C1 segment of cervical spinal cord (tissue), 14 donors: ENCODE data around the gene EXOC4.
"Not testable (repeated sequence)": the region's sequence is repeated elsewhere in the genome, so short reads cannot be mapped to it uniquely, and the experiment has no call there.

Experiments used
- DNase-seq, 14 donors: peaks; one replicate each; lab custom pipeline; 2025; lab: John Stamatoyannopoulos, UW

The EXOC4 gene

GRCh38 chr7:133252858-133253518 lies at the start of gene EXOC4:
Gene EXOC4, plus strand, starts transcription at chr7:133253078.
- peak; percentile 40 to 97 (median 90) for DNase-seq

GRCh38 chr7:133203490-133203889 lies 49.4 kb upstream of the EXOC4 start:
- no peak for DNase-seq

DNA sequence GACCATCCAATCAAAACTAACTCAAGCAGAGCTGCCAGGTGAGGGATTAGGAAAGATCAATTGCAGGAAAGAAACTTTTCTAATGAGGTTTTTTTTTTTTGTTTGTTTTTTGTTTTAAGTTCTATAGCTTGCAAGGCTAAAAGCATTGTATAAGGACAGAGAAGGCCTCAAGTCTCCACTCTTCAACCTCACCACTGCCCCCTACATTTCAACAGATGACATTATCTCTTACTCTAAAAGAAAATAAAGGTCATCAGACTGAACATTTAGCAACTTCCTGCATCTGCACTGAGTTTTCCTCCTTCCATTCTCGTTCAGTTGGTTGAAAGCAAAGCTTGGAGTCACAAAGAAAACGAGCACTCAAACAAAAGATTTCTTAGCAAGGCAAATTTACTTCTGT lies 45.2 kb upstream of the EXOC4 start:
- no peak for DNase-seq

GRCh38 chr7:133210817-133211216 lies 42.1 kb upstream of the EXOC4 start:
- not testable (repeated sequence) for DNase-seq

DNA sequence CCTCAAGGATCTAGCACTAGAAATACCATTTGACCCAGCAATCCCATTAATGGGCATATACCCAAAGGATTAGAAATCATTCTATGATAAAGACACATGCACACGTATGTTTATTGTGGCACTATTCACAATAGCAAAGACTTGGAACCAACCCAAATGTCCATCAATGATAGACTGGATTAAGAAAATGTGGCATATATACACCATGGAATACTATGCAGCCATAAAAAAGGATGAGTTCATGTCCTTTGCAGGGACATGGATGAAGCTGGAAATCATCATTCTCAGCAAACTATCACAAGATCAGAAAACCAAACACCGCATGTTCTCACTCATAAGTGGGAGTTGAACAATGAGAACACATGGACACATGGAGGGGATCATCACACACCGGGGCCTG lies 39.1 kb upstream of the EXOC4 start:
- DNase-seq, result not testable (repeated sequence)

- no peak for DNase-seq
Observed at GRCh38 chr7:133217773-133218172, 35.1 kb upstream of the EXOC4 start.

- DNase-seq, result peak in 7 of 14 donors; percentile 0 to 40 (median 3)
Observed at GRCh38 chr7:133230591-133231194, 22.2 kb upstream of the EXOC4 start.

DNA sequence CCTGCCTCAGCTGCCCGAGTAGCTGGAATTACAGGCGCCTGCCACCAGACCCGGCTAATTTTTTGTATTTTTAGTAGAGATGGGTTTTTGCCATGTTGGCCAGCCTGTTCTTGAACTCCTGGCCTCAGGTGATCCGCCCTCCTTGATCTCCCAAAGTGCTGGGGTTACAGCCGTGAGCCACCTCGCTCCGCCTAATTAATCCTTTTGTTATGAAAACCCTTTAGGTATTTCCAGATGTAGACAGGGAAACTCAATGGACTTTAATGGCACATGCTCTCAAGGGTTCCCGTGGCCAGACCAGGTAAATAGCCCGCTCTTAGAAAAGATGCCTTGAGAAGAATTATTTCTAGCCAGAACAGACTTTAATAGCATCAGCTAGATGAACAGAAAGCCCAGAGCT lies 19.7 kb upstream of the EXOC4 start:
- no peak for DNase-seq

DNA sequence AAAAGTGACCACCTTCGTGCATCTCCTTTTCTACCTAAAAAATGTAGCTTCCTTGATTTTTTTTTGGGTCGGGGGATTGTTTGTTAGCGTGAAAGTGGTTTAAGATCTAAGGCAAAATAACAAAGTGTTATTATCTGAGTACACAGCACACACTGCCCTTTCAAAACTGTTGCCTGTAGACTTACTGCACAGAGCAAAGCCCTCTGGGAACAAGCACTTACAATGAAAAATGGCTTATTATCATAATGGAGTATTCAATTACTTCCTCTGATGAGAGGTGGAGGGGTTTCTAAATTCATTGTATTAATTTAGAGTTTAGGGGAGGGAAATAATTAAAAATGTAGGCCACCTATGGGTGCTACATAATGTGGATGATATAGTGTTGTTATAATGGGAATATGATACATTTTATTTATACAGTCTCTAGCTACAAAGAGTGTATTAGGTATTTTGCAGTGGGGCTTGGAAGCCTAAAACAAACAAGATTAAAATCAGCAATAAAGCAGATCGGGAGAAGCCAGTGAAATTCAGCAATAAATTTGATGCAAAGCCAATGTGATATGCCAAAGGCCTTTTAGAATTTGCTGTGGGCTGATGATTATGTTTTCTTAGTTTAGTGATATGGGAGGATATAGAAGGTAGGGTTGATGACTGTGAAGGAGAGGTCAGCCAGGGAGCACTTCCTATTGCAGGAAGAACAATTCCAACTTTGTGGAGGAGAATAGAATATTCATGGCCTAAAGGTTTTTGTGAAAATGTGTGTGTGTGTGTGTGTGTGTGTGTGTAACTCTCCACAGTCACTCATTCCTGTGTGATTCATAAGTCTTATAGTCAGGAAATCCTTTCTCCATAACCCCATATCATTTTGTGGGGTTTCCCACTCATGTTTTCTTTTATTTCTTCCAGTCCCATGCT lies 17.7 kb upstream of the EXOC4 start:
- no peak for DNase-seq

DNA sequence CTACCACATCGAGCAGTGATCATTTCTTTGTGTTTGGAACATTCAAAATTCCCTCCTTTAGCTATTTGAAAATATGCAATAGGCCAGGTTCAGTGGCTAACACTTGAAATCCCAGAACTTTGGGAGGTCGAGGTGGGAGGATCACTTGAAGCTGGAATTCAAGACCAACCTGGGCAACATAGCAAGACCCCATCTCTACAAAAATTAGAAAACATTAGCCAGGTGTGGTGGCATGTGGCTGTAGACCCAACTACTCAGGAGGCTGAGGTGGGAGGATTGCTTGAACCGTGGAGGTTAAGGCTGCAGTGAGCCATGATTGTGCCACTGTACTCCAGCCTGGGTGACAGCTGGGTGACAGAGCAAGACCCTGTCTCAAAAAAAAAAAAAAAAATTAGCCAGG lies 15.3 kb upstream of the EXOC4 start:
- DNase-seq, result no peak

DNA sequence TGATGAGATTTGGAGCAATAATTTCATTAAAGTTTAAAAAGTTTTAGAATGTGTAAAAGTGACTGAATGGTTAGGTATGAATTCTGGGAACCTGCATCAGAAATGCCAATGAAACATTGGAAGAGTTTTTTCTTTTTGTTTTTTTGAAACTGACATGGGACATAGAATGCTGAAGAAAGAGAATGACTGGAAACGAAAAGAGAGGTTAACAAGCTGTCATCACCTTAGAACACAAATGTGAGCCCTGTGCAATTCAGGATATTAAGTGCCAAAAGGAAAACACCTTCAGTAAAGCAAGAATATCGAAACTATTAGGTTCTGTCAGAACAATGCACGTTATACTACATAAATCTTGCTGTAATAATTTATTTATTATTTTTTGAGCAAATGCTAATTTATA lies 12.6 kb upstream of the EXOC4 start:
- DNase-seq, result no peak

- DNase-seq, result no peak
Observed at GRCh38 chr7:133246558-133246957, 6.3 kb upstream of the EXOC4 start.

DNA sequence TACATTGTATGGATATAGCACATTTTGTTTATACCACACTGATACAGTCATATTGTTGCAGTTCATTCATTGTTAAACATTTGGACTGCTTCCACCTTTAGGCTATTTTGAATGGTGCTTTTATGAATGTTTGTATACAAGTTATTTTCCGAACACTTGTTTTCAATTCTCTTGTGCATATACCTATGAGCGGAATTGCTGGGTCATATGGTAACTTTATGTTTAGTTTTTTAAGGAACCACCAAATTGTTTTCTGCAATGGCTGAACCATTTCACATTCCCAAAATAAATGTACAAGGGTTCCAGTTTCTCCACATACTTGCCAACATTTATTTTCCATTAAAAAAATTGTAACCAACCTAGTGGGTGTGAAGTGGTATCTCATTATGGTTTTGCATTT lies 4.0 kb upstream of the EXOC4 start:
- no peak for DNase-seq

DNA sequence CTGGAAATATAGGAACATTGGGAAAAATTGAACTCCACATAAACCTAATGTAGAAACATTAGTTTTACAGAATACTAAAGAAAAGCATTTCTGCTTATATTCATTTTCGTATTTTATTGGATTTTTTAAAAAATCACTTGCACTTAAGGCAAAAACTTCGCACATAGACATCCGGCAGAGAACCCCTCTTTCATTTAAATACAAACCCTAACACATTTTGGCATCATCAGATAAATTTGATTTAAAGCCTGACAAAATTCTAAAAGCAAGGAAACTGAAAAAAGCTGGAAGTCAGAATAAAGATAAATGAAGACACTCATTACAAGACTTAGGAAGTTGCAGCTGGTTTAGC lies 396 bp upstream of the EXOC4 start:
- no peak for DNase-seq

- peak in 4 of 14 donors; percentile 8 to 44 (median 29) for DNase-seq
Observed at GRCh38 chr7:133253519-133253875, 619 bp downstream of the EXOC4 start.

- no peak for DNase-seq
Observed at GRCh38 chr7:133255486-133255885, 2.6 kb downstream of the EXOC4 start.

DNA sequence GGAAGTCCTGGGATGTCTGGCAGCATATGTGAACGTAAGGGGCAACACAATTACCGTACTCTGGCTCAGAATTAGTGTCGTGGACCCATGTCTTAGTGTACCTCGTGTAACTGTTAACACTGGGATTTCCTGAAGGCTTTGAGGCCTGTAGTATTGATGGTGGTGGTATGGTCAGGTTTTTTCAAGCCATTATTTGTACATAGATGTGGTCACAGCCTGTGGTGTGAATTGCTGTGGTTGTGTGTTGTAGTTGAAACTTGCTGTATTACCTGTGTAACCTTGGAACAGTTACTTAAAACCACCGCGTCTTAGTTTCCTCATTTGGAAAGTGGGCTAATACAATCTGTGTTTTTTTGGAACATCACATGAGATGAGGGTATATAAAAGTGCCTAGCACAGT lies 5.3 kb downstream of the EXOC4 start:
- DNase-seq, result no peak

- DNase-seq, result no peak
Observed at GRCh38 chr7:133265821-133266220, 12.9 kb downstream of the EXOC4 start.

GRCh38 chr7:133268355-133268754 lies 15.5 kb downstream of the EXOC4 start:
- no peak for DNase-seq

- DNase-seq, result no peak
Observed at GRCh38 chr7:133272336-133272735, 19.5 kb downstream of the EXOC4 start.

DNA sequence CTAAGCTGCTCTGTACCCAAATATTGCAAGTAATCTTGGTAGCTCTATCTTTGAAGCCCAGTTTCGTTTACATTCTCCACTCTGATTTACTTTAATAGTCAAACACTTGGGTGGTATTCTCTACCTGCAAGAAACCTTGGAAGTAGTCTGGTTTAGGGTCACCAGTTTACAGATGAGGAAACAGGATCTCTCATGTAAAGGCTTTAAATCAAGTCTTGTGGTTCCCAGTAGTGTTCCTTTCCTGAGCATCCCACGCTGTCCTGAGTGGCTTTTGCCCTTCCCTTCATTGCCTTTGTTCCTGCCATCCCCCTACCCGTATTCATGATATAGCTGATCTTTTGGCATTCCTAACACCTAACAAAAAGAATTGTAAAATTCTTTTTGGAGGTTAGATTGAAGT lies 20.3 kb downstream of the EXOC4 start:
- DNase-seq, result no peak

GRCh38 chr7:133274265-133274664 lies 21.4 kb downstream of the EXOC4 start:
- DNase-seq, result no peak

- no peak for DNase-seq
Observed at GRCh38 chr7:133275008-133275407, 22.1 kb downstream of the EXOC4 start.
